NK-92 treated with Interleukin-12 subunit alpha and Interleukin-12 subunit beta, amount 100 ng/mL, for 24 hours (cell line): ENCODE results near the gene LGALS4.
"Not testable (repeated sequence)": the region's sequence is repeated elsewhere in the genome, so short reads cannot be mapped to it uniquely, and the experiment has no call there.

ENCODE experiments used
- DNase-seq: peaks from one replicate; lab custom pipeline; 2025; lab: John Stamatoyannopoulos, UW

LGALS4 gene

DNA sequence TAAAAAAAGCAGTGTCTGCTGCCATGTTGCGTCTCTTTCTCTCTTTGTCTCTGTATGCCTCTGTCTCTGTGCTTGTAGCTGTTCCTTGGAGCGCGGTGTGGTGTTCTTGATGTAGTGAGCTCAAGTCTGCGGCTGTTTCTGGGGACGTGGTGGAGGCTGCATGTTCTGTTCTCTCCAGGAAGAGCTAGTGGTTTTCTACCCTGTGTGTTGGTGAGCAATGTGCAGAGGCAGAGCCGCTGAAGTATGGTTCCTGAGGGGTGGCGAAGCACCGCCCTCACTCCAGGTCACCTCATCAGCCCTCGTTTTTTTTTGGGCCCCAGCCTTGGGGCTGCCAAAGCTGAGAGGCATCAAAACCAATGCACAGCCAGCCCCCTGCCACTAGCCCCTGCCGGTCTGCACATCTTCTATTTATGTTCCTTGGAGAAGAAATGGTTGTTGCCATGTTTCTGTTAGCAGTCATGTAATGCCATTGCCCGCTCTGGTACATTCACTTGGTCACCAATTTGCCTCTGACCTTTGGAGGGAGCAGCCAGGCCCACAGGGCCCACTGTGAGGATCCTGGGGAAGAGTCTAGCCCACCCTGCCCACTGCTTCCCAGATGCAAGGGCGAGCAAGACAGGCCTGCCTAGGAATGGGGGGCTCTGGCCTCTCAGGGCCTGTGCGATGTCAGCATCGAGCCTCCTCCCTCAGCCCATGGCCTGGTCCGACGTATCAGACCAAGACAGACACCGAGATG lies 29.9 kb upstream of the LGALS4 start:
- no peak for DNase-seq

DNA sequence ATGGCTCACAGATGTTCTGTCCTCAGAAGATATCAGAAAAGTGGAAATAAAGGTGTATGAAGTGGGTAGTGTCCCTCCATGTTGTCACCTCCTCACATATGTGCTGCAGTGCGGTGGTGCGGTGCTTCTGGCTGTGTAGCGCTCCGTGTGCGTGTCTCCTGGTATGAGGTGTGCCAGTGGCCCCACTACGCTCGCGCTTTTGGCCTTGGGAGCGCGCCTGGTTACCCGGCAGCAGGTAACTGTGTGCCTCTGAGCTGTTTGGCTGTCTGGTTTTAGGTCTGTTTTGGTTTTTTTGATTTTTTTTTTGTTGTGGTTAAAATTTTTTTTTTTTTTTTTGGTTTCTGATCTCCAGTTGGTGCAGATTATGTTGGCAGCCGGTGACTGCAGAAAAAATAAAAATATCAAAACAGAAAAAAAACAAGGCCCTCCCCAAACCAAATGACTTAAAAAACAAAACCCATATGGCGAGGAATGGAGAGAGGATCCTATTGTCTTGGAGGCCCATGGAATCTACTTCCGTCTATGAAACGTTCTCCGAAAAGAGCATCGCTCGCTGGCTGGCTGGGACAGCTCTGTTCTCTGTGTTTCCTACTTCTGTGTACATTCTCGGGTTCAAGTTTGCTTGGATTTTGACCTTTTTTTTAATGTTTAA lies 29.2 kb upstream of the LGALS4 start:
- DNase-seq = no peak

DNA sequence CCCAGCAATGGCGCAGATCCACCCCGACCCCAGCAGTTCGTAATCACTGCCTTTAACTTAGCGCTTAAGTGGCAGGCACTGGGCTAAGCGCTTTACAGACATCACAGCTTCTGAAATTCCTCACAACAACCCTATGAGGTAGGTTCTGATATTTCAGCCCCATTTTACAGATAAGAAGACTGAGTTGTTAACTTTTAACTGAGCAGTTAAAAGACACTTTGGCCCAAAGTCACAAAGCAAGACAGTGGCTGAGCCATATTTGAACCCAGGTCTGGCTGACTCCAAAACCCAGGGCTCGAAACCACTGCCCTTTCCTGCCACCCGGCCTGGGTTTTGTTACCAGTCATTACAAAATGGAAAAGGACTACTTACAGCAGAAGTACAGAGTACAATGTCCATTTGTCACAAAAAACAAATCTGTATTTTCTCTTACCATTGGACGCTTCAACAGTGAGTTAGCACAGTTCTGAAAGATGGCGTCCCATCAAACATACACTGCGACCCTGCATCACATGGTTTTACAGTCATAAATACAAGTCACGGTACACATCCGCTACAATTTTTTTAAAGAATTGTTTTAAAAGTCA lies 28.5 kb upstream of the LGALS4 start:
- no peak for DNase-seq

DNA sequence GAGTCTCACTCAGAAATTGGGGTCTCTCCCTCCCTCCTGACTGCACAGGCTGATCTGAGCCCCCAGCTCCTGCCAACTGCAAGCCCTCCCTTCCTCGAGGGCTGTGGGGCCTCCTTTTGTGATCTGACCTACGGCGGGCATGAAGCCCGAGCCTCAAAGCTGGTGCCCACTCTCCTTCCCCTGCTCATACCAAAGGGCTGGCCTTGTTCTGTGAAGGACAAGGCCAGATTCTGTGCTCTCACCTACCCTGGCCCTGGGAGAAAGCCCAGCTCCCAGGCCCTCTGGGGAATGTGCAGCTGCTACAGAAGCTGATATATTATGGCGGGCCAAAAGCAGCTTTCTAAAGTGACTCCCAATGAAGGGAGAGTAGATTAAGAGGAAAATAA lies 27.8 kb upstream of the LGALS4 start:
- DNase-seq = no peak

DNA sequence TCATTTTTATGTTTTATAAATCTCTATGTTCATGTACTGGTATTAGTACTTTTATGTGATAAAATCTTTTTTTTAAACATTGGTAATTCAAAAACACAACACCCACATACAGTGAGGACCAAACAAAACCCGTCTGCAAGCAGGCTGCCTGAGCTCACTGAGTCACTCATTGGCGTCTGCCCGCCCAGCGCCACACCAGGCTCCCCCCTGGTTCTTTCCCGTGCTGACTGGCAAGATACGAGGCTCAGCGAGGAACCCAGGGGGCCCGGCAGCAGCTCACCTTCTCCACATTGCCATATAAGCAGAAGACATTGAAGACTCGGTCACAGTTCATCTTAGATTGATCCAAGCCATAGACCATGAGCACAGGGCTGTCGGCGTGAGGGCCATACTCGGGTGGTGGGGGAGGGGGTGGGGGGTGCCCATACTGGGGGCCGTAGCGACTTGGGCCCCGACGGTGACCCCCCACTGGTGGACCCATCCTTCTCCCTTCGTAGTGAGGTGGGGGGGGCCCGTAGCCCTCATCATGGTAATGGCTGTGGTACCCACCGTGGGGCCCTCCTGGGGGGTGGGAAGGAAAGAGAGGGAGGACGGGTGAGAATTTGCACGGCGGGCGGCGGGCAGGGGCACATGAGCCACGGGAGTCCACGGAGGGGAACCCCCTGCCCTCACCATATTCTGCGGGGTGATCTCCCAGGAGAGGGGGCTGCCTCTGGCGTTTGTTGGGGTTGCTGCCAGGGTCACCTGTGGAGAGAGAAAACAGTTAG lies 27.3 kb upstream of the LGALS4 start:
- no peak for DNase-seq

DNA sequence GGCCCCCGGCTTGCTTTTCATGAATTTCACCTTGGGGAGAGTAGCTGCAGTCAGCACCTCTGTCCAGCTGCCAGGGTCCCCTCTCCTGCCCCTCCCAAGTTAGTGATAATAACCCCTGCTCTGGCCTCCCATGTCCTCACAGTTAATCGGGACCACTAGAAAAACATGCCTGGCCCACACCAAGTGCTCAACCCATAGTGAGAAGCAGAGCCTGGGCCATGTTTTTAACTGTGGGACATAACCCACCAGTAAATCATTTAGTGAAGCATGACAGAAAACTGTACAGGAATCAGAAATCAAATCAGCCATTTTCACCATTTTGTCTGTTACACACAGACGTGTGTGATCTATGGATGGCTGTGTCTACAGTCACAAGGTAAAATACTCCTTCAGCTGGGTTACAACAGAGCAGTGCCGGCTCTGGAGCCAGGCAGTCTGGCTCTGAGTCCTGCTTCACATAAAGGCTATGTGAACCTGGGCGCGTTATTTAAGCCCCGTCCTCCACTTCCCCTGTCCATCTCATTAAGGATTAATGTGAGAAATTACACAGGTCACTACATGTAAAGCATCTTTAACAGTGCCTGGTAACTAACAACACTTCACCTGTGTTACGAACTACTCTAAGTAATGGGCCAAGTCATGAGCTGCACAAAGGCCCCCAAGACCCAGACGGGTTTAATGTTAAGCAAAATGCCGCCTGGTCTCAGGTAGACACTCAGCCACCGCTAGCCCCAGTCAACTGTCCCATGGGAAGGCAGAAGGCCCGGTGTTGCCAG lies 26.4 kb upstream of the LGALS4 start:
- no peak for DNase-seq

DNA sequence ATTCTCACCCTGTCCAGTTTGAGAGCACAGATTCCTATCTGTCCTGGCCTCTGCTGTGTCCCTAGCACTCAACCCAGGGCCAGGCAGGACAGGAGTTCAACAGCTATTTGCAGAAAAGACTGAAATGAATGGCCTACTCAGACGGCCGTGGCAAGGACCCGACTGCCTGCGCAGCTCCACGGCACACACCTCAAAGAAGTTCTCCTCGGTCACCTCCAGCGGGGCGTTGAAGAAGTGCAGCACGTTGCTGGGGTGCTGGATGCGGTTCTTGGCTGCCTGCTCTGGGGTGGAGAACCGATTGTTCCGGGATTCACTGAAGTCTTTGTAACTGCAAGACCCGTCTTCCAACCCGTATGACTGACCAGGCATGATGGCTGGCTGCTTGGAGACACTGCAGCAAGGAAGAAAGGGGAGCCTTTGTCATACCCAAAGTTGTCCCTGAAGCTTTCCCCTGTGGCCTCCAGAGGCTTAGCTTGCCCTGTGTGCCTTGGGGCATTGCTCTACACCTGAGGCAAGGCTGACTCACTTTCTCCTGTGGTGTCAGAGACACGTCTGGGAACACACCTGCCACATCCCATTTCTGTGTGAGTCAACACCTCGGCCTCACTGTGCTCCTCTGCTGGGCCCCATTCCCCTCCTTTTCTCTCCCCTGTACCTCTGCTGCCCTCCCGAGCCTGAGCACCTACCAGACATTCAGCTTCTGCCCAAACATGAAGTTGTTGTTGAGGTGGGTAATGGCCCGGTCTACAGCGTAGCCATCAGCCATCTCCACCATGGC lies 25.7 kb upstream of the LGALS4 start:
- no peak for DNase-seq

DNA sequence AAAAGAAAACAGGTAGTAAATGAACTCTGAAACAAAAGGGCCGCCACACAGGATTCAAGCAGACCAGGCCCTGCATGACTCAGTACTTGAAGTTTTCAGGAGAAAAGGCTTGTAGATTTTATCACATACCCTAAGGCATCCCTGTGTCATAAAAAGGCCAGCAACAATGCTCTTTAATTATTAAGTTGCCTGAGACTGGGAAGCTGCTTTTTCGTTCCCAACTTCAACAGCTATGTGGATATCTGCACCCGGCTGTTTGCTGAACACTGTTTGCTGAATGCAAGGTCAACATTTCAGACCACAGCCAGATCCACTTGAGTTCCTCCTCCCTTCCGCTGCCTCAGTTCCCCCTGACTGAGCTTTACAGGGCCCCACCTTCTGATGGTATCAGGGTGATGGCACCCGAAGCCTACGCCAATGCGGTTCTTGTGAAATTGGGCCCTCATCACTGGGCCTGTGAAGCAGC lies 24.9 kb upstream of the LGALS4 start:
- DNase-seq = no peak

DNA sequence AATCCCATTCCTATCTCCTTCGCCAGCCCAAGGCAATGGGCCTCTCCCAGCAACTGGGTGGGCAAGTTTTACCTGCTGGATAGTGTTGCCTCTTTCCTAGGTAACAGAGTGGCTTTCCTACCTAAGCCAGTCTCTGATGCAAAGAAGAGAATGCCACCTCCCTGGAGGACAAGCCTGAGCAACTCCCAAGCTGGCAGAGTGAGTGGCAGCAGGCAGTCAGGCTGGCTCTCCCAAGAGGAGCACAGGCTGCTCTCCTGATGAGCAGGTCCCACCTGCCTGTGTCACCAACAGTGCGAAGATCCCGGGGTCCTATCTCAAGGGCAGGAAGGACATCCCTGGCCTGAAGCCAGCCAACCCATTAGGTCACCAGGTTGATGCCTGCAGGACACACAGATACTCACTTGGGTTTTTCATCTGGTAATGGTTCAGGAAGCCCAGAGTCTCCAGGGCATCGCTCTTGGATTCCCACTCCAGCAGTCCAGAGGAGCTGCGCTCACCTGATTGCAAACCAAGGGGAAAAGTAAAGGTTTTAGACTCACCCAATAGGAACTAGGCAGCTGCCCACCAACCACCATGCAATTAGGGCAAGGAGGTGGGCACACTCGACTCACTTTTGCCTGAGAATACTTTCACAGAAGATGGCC lies 24.4 kb upstream of the LGALS4 start:
- DNase-seq = no peak

DNA sequence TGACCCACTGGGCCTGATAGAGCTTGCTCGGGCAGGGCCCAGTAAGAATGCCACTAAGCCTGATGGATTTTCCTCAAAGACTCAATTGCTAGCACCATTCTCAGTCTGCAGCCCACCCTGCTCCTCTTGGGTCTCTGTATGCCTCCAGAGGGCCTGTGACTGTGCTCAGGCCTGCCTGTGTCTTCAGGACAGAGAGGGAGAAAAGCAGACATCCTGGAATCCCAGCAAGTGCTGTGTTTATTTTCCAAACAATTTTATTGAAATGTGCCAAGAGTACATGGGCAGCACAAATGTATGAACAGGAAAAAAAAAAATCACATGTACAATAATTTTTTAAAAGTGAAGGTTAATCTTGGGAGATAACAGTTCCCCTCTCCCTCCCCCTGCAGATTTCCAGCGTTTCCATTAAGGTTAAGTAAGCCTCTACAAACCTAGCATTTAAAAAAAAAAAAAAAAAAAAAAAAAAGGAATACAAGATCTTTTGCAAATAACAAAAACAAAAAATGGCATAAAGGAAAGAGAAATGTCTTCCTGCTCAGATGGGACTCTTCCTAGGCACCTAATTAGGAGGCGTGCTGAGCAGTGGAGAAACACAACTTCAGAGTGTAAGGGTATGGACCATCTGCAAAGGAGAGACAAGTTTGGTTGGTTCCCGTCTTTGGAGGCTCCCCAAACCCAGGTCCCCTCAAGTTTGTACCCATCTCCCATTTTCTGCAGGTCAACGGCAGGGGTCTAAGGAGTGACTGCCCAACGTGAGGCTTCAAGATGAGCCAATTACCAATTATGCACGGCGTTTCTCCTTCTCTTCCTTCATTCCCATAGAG lies 23.6 kb upstream of the LGALS4 start:
- DNase-seq = no peak

DNA sequence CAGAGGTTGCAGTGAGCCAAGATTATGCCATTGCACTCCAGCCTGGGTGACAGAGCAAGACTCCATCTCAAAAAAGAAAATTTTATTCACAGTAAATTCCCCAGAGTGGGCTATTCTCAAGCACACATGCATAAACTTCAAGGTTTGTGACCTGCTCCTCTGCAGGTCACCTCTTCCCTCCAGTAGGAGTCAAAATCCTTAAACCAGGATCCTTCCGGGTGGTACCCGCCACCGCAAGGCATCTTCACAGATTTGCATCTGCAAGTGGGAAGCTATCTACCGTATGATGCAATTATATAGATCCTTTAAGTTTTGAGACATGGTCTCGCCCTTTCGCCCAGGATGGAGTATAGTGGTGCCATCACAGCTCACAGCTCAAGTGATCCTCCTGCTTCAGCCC lies 21.8 kb upstream of the LGALS4 start:
- DNase-seq = no peak

DNA sequence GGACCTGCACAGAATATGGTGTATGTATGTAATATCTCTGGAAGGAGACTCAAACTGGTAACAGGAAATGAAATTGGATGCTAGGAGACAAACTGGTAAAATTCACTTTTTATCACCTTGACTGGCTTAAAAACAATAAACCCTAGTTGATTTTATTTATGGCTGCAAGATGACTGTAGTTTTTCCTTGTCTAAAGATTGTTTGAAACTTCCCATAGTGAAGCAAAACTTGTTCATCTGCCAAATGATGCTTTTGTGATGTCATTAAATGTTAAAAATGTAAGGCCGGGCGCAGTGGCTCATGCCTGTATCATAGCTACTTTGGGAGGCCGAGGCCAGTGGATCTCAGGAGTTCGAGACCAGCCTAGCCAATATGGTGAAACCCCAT lies 21.4 kb upstream of the LGALS4 start:
- no peak for DNase-seq

DNA sequence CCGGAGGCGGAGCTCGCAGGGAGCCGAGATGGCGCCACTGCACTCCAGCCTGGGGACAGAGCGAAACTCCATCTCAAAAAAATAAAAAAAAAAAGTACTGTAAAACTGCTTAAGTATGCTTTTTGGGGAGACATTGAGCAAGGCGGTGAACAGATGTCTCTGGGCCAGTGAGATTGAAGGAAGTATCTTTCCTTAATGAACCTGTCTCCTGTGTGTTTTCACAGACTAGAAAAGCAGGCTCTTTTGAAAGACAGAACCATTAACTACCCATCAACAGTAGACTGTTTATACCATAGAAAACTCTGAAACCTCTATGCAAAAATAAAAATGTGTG lies 20.3 kb upstream of the LGALS4 start:
- no peak for DNase-seq

DNA sequence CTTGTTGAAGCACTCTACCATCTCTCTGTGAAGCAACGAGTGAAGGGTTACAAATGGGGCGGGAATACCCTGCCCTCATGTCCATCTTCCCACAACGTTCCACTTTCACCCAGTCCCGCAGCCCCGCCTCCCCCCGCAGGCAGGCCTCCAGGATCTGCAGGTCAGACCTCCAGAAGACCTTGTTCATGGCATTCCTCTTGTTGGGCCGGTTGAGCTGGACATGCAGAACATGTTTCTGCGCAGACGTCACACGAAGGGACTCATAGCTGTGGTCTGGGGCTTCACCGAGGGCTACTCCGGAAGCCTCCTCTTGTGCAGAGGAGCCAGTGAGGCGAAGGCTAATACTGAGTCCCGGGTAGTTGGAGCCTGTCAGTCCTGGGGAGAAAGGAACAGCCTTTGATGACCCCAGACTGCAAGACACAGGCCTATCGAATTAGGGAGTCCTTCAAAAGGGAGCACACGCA lies 18.4 kb upstream of the LGALS4 start:
- DNase-seq = no peak

DNA sequence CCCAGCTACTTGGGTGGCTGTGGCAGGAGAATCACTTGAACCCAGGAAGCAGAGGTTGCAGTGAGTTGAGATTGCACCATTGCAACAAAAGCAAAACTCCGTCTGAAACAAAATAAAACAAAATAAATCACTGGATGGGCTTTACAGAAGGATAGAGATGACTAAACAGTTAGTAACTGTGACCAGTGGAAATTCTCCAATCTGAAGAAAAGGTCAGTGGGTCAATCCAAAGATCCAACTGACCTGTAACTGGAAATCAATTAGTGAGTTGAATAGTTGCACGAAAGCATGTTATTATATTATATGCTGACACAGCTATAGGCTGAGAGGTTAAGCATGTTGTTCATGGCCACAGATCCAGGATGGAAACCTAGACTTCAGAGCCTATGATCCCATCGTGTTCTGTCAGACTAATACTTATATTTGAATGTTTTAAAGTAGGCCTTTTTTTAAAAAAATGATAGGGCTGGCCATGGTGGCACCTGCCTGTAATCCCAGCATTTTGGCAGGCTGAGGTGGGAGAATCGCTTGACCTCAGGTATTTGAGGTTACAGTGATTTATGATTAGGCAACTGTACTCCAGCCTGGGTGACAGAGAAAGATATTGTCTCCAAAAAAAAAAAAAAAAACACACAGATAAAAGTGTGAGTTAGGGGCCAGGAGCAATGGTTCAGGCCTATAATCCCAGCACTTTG lies 17.4 kb upstream of the LGALS4 start:
- DNase-seq = no peak

DNA sequence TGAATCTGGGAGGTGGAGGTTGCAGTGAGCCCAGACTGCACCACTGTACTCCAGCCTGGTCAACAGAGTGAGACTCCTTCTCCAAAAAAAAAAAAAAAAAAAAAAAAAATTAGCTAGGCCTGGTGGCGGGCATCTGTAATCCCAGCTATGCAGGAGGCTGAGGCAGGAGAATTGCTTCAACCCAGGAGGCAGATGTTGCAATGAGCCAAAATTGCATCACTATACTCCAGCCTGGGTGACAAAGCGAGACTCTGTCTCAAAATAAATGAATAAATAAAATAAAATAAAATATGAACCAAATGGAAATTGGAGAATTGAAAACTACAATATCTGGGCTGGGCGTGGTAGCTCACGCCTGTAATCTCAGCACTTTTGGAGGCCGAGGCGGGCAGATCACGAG lies 16.5 kb upstream of the LGALS4 start:
- DNase-seq = not testable (repeated sequence)

DNA sequence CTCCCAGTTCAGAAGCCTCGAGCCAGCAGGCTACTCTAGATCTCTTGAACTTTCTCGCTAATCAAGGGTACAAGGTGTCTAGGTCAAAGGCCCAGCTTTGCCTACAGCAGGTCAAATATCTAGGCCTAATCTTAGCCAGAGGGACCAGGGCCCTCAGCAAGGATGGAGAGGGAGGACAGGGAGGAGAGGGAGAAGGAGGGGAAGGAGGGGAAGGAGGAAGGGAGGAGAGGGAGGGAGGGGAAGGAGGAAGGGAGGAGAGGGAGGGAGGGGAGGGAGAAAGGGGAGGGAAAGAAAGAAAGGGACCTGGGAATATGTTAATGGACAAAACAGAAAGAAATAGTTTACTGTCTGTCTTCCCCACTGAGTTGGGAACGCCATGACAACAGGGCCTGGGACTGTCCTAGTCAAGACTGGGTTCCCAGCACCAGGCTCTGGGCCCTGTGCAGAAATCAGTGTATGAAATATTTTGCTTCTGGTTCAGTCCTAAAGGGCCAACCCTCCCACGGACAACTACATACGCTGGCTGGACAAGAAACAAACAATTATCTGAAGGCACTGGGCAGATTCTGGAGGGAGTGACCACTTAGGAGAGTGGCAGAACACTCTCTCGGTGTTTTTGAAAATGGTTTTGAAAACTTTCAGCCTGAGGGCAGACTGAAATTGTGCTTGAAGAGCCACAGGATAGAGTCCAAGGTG lies 14.3 kb upstream of the LGALS4 start:
- no peak for DNase-seq

DNA sequence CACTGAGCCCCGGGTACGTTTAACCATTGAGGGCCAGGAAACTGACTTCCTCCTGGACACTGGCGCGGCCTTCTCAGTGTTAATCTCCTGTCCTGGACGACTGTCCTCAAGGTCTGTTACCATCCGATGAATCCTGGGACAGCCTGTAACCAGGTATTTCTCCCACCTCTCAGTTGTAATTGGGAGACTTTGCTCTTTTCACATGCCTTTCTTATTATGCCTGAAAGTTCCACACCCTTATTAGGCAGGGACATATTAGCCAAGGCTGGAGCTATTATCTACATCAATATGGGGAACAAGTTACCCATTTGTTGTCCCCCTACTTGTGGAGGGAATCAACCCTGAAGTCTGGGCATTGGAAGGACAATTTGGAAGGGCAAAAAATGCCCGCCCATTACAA lies 13.2 kb upstream of the LGALS4 start:
- not testable (repeated sequence) for DNase-seq
